Islet precursor cell (in vitro differentiated cells): ENCODE data around the gene NOS2.
"Not testable (repeated sequence)": the region's sequence is repeated elsewhere in the genome, so short reads cannot be mapped to it uniquely, and the experiment has no call there.

ENCODE experiments used
- DNase-seq: peaks from one replicate; pipeline ENCODE4 v3.0.0-alpha.2; 2018

The NOS2 gene

DNA sequence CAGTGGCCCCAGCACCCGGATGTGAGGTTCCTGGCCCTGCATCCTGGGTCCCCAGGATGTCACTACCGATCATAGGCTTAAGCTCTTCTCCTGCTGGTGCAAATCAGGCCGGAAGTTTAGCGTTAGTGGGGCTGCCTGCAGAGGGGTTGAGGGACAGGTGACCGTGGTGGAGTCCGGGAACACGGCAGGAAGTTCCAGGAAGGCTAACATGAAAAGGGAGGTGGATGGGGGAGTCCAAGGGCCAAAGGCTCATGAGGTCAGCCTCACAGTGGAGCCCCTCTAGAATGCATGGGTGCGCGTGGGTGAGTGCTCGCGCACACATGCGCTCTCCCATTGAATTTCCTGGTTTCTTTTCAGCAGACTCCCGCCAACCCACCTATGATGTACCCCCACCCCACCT lies 46.6 kb downstream of the NOS2 start:
- not testable (repeated sequence) for DNase-seq

DNA sequence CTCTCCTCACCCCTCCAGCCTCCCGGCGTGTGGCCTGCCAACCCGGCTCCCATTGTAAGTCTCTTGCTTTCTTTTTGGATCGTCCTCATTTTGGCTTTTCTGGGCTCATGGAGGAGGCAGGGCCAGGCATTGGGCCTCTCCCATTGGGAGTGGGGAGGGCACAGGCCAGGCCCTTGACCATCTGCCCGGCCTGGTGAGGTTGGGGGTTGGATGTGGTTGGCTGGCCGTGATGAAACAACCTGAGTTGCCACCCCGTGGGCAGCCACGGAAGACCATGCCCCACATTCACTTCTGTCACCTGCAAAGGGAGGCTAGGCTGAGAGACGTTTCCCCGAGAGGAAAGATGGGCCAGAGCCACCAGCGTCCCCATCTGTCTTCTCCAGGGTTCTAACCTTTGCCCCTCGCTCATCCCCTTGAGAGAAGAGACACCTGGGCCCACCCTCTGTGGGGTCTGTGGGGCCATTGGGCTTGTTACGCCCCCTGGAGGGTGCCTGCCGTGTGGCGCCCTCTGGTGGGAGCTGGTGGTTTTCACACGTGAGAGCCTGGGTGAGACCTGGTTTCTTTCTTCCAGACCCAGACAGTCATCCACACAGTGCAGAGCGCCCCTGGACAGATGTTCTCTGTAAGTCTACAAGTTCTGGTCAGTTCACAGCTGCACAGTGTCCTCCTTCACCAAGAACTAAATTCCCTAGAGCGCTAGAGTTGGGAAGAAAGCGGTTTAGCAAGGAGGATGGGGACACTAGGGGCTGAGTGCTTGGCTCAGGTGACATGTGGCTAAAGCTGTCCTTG lies 47.3 kb downstream of the NOS2 start:
- not testable (repeated sequence) for DNase-seq

DNA sequence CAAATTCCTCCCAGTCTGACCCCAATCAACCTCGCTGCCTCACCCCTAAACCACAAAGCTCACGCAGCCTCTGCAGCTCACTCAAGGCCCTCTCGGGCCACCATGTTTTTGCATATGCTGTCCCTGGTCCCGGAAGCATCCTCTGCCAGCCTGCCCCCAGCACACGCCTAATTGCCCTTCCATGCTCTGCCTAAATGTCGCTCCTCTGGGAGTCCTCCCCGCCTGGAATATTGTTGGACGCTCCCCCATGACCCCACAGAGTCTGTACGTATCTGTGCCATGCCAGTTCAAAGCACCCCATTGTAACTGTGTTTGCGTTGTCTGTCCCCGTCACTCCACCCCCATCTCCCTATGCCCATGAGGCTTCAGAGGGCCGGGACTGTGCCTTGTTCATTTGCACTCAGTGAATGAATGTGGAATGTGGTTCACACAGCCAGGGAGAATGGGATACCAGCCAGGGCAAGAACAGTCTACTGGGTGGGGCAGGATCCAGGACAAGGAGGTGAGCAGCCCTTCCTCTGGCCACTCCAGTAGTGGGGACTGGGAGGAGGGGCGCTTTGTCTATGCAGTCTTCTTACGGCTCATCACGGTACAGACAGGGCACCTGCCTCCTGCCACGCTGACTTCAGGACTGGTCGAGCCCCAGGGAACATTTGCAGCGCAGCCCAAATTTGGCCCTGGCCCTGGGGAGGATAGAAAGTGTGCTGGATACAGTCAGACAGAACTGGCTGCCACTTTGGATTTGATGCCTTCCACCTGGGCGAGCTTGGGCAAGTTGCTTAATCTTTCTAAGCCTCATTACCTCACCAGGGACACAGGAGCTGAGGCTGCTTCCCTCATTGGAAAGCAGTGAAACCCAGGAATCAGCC lies 48.5 kb downstream of the NOS2 start:
- peak; percentile 47 for DNase-seq

DNA sequence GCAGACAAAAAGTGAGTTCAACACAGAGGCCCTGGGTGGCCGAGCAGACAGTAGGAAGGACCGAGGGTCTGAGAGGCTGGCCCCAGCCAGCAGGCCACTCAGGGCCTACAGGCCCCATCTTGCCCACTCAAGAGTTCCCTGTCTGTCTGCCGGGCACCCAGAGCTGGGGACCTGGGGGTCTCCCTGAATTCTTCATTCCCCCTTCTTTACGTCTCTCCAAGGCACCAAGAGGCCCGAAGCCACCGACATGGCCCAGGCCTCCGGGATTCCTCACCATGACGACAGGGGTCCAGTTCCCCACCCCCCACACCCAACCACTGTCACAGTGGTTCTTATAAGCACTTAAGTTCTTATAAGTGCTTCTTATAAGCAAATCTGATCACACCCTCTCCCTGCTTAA lies 49.2 kb downstream of the NOS2 start:
- peak; percentile 44 for DNase-seq

DNA sequence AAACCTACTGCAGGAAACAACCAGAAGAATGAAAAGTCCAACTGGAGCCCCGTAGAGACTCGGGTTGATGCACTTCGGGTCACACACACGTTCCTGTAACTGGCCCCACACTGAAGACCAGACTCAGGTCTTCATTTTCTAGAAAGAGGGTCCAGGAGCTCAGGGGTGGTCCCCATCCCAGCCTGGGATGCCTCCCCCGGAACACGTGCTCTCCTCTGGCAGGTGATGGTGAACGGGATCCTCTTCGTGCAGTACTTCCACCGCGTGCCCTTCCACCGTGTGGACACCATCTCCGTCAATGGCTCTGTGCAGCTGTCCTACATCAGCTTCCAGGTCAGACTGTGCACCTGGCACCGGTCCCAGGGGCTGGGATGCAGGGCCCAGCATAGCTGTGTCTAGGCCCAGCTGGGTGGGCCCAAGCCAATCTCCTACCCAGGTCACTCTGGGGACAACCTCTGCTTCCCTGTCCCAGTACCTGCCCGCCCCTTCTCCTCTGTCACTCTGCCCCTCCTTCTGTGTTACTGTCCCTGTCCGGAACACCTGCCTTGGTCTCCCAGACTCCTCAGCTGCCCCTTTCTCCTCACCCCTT lies 50.7 kb downstream of the NOS2 start:
- DNase-seq, result peak; percentile 32

DNA sequence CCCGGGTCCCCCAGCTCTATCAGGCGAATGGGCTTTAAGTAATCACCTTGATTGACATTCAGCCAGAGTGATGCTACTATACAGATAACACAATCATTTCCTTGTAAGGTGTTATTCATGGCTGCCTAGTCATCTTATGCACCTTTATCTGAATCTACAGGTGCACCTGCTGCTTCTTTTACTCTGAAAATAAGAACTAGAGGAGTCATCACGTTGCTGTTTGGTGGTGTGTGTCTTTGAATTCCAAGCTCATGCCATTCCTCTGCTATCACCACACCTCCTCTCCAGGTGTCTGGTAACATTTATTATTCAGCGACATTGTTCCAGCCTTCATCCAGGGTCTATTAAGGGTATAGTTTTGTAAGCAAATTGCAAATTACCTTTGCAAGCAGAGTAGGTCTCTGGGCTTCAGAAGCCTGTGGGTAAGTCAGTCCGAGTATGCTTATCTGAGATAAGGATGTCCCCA lies 51.9 kb downstream of the NOS2 start:
- DNase-seq, result no peak

DNA sequence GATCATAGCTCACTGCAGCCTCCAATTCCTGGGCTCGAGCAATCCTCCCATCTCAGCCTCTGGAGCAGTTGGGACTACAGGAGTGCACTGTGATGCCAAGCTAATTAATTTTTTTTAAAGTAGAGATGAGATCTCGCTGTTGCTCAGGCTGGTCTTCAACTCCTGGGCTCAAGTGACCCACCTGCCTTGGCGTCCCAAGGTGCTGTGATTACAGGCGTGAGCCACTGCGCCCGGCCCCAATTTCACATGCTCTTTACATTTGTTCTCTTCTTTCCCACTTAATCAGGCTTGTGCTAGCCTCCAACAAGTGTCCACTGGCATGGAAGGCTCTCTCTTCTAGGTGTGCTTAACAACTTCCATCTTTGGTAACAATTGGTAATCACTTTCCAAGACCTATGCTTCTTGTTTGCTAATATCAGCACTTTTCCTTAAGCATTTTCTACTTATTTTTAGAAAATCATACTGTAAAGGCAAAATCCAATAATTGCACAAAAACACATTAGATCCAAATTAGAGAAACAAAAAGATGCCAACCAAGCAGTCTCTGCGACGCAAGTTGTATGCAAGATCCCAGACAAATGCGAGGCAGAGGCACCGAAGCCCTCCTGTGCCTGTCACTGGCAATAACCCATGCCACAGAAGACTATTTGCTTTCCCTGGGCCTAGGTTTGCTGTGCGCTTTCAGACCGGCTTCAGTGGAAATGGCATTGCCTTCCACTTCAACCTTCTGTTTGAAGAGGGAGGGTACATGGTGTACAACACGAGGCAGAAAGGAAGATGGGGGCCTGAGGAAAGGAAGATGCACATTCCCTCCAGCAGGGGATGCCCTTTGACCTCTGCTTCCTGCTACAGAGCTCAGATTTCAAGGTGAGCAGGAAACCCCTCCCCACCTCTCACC lies 52.6 kb downstream of the NOS2 start:
- peak; percentile 61 for DNase-seq

DNA sequence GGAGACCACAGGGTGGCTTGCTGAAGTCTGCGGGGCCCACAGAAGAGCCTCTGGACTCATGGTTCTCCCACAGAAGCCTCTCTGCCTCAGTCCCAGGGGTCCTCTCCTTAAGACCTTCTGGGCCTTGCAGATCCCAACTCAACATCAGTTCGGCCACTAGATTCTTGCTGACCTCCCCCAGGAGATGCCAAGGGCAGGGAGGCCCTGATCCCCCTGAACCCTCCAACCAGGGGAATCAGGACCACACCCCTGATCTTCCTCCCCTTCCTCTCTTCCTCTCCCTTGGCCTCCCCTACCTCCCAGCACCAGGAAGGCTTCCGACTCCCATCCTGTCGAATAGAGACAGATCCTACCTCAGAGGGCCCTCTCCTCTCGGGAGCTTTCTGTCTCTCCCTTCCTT lies 53.4 kb downstream of the NOS2 start:
- peak; percentile 23 for DNase-seq

DNA sequence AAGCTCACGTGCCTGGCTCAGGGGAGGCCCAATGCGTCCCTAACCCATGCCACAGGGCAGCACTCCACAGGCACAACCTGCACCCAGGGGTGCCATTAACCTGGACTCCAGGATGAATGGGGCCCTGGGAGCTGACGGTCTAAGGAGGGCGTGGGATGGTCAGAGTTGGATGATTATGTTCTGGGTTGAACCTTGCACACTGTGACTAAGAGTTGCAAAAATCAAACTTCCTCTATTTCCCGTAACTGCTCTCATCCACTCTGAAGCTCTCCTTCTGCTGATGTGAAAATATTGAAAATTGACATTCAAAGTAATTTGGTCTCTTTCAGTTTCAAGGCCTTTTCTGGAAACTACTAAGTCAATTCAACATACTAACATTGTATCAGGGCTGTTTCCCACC lies 54.0 kb downstream of the NOS2 start:
- DNase-seq, result not testable (repeated sequence)

DNA sequence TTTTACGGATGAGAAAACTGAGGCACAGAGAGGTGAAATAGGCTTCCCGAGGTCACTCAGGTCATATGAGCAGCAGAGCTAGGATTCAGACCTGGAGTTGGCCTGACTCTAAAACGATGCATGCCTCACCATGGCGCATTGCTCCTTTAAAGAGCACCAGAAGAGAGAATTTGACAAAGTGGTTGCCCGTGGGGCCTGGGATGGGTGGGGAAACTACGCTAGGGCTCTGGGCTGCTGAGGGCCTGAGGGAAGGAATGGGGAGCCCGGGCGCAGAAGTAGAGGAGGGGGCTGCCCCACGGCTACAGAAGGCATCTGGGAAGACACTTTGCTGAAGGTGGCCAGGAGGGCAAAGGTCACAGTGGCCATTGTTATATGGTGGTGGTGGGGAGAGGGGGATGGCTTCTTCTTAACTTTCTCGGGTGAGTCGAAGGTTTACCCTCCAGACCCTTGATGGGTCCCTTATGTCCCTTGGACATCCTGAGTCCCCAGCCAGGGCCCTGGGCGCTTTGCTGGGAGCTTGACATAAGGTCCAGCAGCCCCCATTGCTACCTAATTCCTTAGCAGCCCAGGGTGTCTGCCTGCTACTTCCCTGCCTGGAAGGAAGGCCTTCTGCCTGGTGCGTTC lies 55.0 kb downstream of the NOS2 start:
- peak; percentile 48 for DNase-seq

DNA sequence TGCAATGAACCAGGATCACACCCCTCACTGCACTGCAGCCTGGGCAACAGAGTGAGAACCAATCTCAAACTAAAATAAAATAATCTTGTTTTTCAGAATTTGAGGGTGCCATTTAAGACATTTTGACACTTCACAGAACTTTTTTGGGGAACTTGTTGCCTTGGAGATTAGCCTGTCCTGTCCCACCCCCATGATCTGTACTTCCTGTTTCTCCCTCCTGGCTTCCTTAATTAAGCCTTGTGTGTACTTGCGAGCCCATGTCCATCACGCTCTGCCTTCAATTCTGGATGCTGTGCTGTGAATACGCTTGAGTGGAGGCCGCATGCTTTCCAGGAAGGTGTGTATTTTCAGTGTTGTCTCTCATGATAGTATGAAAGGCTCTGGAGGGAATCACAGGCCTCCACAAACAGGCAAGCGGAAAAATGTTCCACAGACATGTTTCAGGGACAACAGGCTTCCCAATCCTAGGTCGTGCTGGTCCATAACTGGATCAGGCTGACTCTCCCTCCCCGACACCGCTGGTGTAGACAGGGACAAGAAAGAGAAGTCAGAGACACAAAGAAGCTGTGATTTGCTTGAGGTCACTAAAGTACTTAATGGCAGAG lies 56.9 kb downstream of the NOS2 start:
- DNase-seq, result peak; percentile 32

DNA sequence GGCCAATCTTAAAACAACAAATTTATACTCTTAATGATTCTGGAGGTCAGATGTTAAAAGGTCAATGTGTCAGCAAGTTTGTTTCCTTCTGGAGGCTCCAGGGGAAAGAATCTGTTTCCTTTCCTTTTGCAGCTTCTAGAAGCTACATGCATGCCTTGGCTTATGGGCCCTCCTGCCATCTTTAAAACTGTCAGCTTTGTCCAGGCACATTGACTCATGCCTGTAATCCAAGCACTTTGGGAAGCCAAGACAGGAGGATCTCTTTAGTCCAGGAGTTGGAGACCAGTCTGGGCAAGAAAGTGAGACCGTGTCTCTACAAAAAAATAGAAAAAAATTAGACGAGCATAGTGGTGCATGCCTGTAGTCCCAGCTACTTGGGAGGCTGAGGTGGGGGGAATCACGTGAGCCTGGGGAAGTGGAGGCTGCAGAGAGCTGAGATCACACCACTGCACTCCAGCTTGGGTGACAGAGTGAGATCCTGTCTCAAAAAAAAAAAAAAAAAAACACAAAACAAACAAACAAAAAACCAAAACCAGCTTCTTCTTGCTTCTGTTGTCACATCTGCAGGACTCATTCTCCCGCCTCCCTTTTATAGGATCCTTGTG lies 58.3 kb downstream of the NOS2 start:
- DNase-seq, result peak; percentile 18

DNA sequence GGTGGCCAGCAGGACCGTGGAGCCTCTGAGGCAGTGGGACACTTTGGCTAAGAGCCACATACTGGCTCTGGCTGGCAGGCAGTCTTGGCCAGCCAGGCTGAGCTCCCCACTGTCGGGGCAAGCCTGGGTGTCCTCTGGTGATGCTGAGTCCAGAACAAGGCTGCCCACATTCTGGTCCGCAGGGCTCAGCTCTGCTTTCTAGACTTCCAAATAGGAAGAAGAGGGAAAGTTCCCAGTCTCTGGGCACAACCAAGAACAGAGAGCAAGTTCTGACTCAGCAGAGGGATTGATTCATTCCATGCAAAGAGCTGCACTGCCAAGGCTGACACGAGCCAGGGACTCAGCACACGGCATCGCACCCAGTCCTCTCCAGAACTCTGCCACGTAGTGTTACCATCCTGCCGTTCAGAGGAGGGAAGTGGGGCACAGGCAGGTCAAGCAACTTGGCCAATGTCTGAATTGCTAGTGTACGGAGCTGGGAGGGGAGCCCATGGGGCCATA lies 58.9 kb downstream of the NOS2 start:
- DNase-seq, result peak; percentile 50

DNA sequence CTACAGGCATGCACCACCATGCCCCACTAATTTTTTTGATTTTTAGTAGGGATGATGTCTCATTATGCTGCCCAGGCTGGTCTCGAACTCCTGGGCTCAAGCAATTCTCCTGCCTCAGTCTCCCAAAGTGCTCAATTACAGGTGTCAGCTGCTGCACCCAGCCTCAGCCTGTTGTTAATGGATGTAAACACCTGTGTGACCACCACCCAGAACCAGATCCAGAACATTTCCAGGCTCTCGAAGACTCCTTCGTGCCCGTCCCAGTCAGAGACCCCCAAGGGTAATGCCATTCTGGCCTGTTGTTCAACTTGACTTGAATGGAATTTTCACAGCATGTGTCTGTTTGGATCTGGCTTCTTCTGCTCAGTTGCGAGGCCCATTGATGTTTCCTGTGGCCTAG lies 59.8 kb downstream of the NOS2 start:
- DNase-seq, result peak; percentile 18

DNA sequence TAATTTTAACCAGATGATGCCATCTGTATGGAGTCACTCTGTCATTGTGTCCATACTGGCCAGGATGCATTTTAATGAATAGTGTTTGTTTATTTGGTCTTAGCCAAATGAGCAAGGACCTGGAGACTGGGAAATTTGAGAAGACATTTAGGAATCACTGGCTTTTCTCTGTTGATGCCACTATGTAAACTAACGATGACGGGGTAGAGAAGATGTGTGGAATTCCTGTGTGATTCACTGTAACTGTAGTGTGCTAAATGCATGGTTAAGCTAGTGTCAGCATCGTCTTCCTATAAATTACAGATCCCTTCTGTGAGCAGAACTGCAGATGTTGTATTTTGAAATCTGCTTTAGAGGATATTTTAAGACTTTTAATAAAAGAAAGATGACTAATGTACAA lies 66.6 kb downstream of the NOS2 start:
- DNase-seq, result no peak

DNA sequence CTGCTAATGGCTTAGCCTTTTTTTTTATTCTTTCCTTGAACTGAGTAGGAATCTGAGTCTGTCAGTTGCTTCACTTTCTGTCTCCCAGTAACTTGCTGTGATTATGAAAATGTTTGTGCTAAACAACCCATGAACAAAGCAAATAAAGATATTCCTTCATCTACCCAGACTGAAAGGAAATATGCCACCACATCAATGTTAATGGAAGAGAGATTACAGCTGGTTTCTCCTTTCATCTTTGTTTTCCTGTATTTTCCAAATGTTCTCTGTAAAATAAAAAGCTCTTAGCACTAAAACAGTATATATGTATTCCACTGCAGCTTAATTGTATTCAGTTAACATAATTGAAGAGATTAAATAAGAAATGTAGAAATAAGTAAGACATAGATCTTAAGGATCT lies 67.6 kb downstream of the NOS2 start:
- DNase-seq, result not testable (repeated sequence)

DNA sequence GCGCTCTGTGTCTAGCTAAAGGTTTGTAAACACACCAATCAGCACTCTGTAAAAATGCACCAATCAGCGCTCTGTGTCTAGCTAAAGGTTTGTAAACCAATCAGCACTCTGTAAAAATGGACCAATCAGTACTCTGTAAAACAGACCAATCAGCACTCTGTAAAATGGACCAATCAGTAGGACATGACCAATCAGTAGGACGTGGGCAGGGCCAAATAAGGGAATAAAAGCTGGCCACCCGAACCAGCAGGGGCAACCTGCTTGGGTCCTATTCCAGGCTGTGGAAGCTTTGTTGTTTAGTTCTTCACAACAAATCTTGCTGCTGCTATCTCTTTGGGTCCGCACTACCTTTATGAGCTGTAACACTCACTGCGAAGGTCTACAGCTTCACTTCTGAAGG lies 74.3 kb downstream of the NOS2 start:
- not testable (repeated sequence) for DNase-seq

DNA sequence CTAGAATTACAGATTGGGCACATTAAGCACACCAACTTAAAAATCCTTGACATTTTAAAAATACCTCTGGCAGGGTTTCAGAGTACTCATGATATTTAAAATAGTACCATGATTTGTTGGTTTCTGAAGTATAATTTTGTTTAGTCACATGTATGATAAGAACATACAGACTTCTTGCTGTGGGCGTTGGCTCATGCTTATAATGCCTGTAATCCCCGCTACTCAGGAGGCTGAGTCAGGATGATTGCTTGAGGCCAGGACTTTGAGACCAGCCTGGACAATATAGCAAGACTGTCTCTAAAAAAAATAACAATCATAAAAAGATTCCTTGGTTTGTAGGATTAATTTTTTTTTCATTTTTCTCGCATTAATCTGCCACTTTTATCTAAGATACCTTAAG lies 78.5 kb downstream of the NOS2 start:
- DNase-seq, result no peak
